Calu3 (cell line): ENCODE measurements around the gene TSPAN18. TPM values are rescaled to one million over a fixed set of nuclear protein-coding genes. Genes with fewer than 3 reads are reported as not detected.
A peak's percentile ranks its signal among the peaks of the same experiment; 100 is the strongest.

ENCODE experiments used
- BruUV-seq: library from RNA; stranded (reverse); fragments of 400-500 nt; replicated peaks from 2 replicates; lab custom pipeline; 2021; lab: Mats Ljungman, UMichigan
- CTCF ChIA-PET: fragments of 300-600 bp; sonication (Branson Sonifier 250); formaldehyde crosslinking; loops from one replicate; lab custom pipeline; 2022; ENCODE audit warnings: antibody characterized with exemption; lab: Charles Lee
- DNase-seq: peaks from one replicate; pipeline ENCODE4 v3.0.0; 2022
- H3K27ac Mint-ChIP-seq: one replicate; pipeline ENCODE4 v1.8.0; 2022; ENCODE audit warnings: mixed read lengths; ENCODE audit not compliant: unreplicated experiment
- H3K27me3 Mint-ChIP-seq: one replicate; pipeline ENCODE4 v1.8.0; 2022; ENCODE audit warnings: mixed read lengths; ENCODE audit not compliant: unreplicated experiment
- H3K36me3 Mint-ChIP-seq: one replicate; pipeline ENCODE4 v1.8.0; 2022; ENCODE audit warnings: mild to moderate bottlenecking, moderate library complexity, mixed read lengths; ENCODE audit not compliant: insufficient read depth, unreplicated experiment
- H3K4me1 Mint-ChIP-seq: one replicate; pipeline ENCODE4 v1.8.0; 2022; ENCODE audit warnings: mild to moderate bottlenecking, low read depth, mixed read lengths; ENCODE audit not compliant: unreplicated experiment
- H3K4me3 Mint-ChIP-seq: one replicate; pipeline ENCODE4 v1.8.0; 2022; ENCODE audit warnings: mild to moderate bottlenecking, low read depth, moderate library complexity, mixed read lengths; ENCODE audit not compliant: unreplicated experiment
- H3K9me3 Mint-ChIP-seq: one replicate; pipeline ENCODE4 v1.8.0; 2022; ENCODE audit warnings: low read depth, mixed read lengths; ENCODE audit not compliant: unreplicated experiment
- CTCF ChIP-seq: fragments of 200-600 bp; IDR thresholded peaks from one replicate; pipeline ENCODE4 v1.8.0; 2022; ENCODE audit warnings: antibody characterized with exemption; ENCODE audit not compliant: unreplicated experiment
- intact Hi-C: fragments of 100-400 bp; cut with micrococcal nuclease; formaldehyde crosslinking; loops from one replicate; pipeline ENCODE4 v1.10.0; 2022; ENCODE audit not compliant: unreplicated experiment
- total RNA-seq: library from RNA; stranded (reverse); gene quantifications from 2 replicates; pipeline ENCODE4 v1.2.3, GENCODE V29; 2022

TSPAN18 gene
- total RNA-seq, 1 experiment from 2014 or later, result not detected

GRCh38 chr11:44708009-44708408 is 18.8 kb upstream of the TSPAN18 start:
- DNase-seq, result no peak
- peaks cover 15% of the 10 kb centered on the region for H3K4me1 Mint-ChIP-seq
- CTCF ChIA-PET, result no interaction called here
- H3K27me3 Mint-ChIP-seq, result peaks cover 37% of the 10 kb centered on the region
- peaks cover 4% of the 10 kb centered on the region for H3K9me3 Mint-ChIP-seq
- no TSS peak for BruUV-seq
- intact Hi-C loops, result no loop called here
- H3K36me3 Mint-ChIP-seq, result no peaks in the 10 kb centered on the region
- no peak for TF ChIP-seq CTCF
- H3K4me3 Mint-ChIP-seq, result no peak overlapping the region
- no peak overlapping the region for H3K27ac Mint-ChIP-seq

GRCh38 chr11:44708523-44709280 is 18.1 kb upstream of the TSPAN18 start:
- intact Hi-C loops, result no loop called here
- H3K4me3 Mint-ChIP-seq, result no peak overlapping the region
- BruUV-seq, result no TSS peak
- peaks cover 4% of the 10 kb centered on the region for H3K9me3 Mint-ChIP-seq
- peaks cover 15% of the 10 kb centered on the region for H3K4me1 Mint-ChIP-seq
- CTCF ChIA-PET, result interaction anchor here (0.7 kb wide), 1 partner anchor 12 kb away, joined by 3 read pairs; no protein-coding TSS in a partner anchor
- peaks cover 44% of the 10 kb centered on the region for H3K27me3 Mint-ChIP-seq
- DNase-seq, result no peak
- peak overlapping the region; percentile 19 for H3K27ac Mint-ChIP-seq
- no peaks in the 10 kb centered on the region for H3K36me3 Mint-ChIP-seq
- TF ChIP-seq CTCF, result no peak

- no TSS peak for BruUV-seq
- H3K36me3 Mint-ChIP-seq, result no peaks in the 10 kb centered on the region
- H3K4me1 Mint-ChIP-seq, result peaks cover 15% of the 10 kb centered on the region
- peaks cover 49% of the 10 kb centered on the region for H3K27me3 Mint-ChIP-seq
- peak overlapping the region; percentile 19 for H3K27ac Mint-ChIP-seq
- CTCF ChIA-PET, result interaction anchor here (0.7 kb wide), 1 partner anchor 12 kb away, joined by 3 read pairs; no protein-coding TSS in a partner anchor
- peak; percentile 47 for DNase-seq
- intact Hi-C loops, result no loop called here
- H3K4me3 Mint-ChIP-seq, result no peak overlapping the region
- peaks cover 4% of the 10 kb centered on the region for H3K9me3 Mint-ChIP-seq
- no peak for TF ChIP-seq CTCF
These were observed 17.5 kb upstream of the TSPAN18 start for GRCh38 chr11:44709281-44709562.

- Mint-ChIP-seq H3K4me1 (peaks cover 15% of the 10 kb centered on the region), H3K4me3 (no peak overlapping the region), H3K36me3 (no peaks in the 10 kb centered on the region), H3K27me3 (peaks cover 57% of the 10 kb centered on the region), H3K9me3 (peaks cover 4% of the 10 kb centered on the region), H3K27ac (no peak overlapping the region)
- no peak for TF ChIP-seq CTCF
- BruUV-seq, result no TSS peak
- CTCF ChIA-PET, result no interaction called here
- DNase-seq, result no peak
- intact Hi-C loops, result no loop called here
These were observed 16.8 kb upstream of the TSPAN18 start for GRCh38 chr11:44709966-44710365.
